GM18526 (cell line): ENCODE measurements around the gene FAM170B.

Experiments
- POLR2A ChIP-seq: IDR thresholded peaks from 3 replicates; pipeline ENCODE4 v1.6.1; 2011; ENCODE audit not compliant: insufficient read length; ENCODE audit errors: extremely low read depth

FAM170B gene

GRCh38 chr10:49120911-49121310 is 12.9 kb downstream of the FAM170B start:
- no peak for TF ChIP-seq POLR2A

GRCh38 chr10:49119746-49120145 is 14.1 kb downstream of the FAM170B start:
- no peak for TF ChIP-seq POLR2A

GRCh38 chr10:49118430-49119074 is 15.3 kb downstream of the FAM170B start:
- TF ChIP-seq POLR2A: no peak

- no peak for TF ChIP-seq POLR2A
Observed at GRCh38 chr10:49117376-49118070, 16.3 kb downstream of the FAM170B start.

GRCh38 chr10:49116509-49117375 is 17.1 kb downstream of the FAM170B start:
- no peak for TF ChIP-seq POLR2A

GRCh38 chr10:49115796-49116508 is 17.9 kb downstream of the FAM170B start:
- TF ChIP-seq POLR2A: no peak

- no peak for TF ChIP-seq POLR2A
Observed at GRCh38 chr10:49115015-49115795, 18.6 kb downstream of the FAM170B start, which contains the start of gene VSTM4. TSS of gene VSTM4 (minus strand) at chr10:49115522. CDS start at chr10:49115485, 37 bp downstream.

- no peak for TF ChIP-seq POLR2A
Observed at GRCh38 chr10:49114718-49115014, 19.2 kb downstream of the FAM170B start.

- no peak for TF ChIP-seq POLR2A
Observed at GRCh38 chr10:49113741-49114141, 20.1 kb downstream of the FAM170B start.

GRCh38 chr10:49112851-49113250 is 21.0 kb downstream of the FAM170B start:
- TF ChIP-seq POLR2A: no peak

GRCh38 chr10:49112098-49112497 is 21.7 kb downstream of the FAM170B start:
- TF ChIP-seq POLR2A: no peak

GRCh38 chr10:49111320-49111698 is 22.5 kb downstream of the FAM170B start:
- no peak for TF ChIP-seq POLR2A

- TF ChIP-seq POLR2A: no peak
Observed at GRCh38 chr10:49110684-49111319, 23.0 kb downstream of the FAM170B start.

- TF ChIP-seq POLR2A: no peak
Observed at GRCh38 chr10:49109669-49110340, 24.0 kb downstream of the FAM170B start.
